Measurements from ENCODE around the gene LITAF. TPM values are rescaled to one million over a fixed set of nuclear protein-coding genes. Genes with fewer than 3 reads are reported as not detected.

The LITAF gene
- total and polyA plus RNA-seq, 12 donors, result 17.3 to 83.2 (median 51.3) TPM

GRCh38 chr16:11589198-11589550 lies 2.5 kb upstream of the LITAF start:
- Histone ChIP-seq H3K27me3 (no peaks in the 10 kb centered on the region), H3K9me3 (replicated peaks in 1 of 3) (no peaks in the 10 kb centered on the region), H3K36me3 (replicated peaks in 1 of 2) (no peaks in the 10 kb centered on the region), H3K27ac (no peak overlapping the region), H3K4me3 (no peak overlapping the region), H3K4me1 (replicated peaks in 1 of 2) (peaks cover 6 to 16% of the 10 kb centered on the region in 2 donors)
- DNase-seq, result no peak
- 92 to 98% (median 95%) methylated on average over 1 of the region's 1 CpG for WGBS, 4 donors
- TF ChIP-seq POLR2A (IDR thresholded peaks at IDR 0.05) (no peak), CTCF (IDR thresholded peaks at IDR 0.05) (no peak)
- intact Hi-C loops (cut with DNase I), result no loop called here

DNA sequence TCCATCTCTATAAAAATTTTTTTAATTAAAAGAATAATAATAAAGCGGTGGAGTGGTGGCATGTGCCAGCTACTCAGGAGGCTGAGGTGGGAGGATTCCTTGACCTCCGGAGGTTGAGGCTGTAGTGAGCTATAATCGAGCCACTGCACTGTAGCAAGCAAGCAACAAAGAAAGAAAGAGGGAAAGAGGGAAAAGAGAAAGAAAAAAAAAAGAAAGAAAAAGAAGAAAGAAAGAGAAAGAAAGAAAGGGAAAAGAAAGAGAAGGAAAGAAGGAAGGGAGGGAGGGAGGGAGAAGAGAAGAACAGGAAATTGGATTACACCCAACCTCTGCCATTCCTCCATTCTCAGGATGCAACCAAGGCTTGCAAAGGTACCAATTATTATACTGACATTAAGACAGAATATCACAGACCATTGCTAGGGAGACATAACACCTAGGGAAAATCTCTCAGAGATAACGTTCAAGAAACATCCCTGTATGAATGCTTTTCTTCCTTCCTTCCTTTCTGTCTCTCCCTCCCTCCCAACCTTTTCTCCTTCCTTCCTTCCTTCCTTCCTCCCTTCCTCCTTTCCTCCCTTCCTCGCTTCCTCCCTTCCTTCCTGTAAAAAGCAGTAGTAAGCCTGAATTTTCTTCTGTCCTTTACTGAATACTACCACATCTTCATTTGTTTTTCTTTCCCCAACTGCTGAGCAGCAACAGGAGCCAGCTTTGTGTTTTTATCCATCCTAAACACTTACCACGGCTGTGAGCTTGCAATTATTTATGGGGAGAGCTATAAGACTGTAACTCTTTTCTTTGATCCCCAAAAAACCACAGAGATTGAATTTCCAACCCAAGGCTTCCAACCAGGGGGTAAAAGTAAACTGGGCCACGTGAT lies 1.8 kb upstream of the LITAF start:
- TF ChIP-seq POLR2A (IDR thresholded peaks at IDR 0.05) (no peak), CTCF (IDR thresholded peaks at IDR 0.05) (no peak)
- Histone ChIP-seq H3K27ac (no peak overlapping the region), H3K9me3 (replicated peaks in 1 of 3) (no peaks in the 10 kb centered on the region), H3K36me3 (replicated peaks in 1 of 2) (no peaks in the 10 kb centered on the region), H3K27me3 (no peaks in the 10 kb centered on the region), H3K4me1 (replicated peaks in 1 of 2) (peaks cover 6 to 23% of the 10 kb centered on the region in 2 donors), H3K4me3 (no peak overlapping the region)
- 74 to 82% (median 79%) methylated on average over 7 of the region's 7 CpGs for WGBS, 4 donors
- intact Hi-C loops (cut with DNase I), result no loop called here
- no peak for DNase-seq

- H3K27me3 ChIP-seq, result no peaks in the 10 kb centered on the region
- intact Hi-C loops (cut with DNase I), result no loop called here
These were observed 1.0 kb upstream of the LITAF start for GRCh38 chr16:11587643-11588247.

More at GRCh38 chr16:11587643-11588247, 1.0 kb upstream of the LITAF start:
- peaks cover 6 to 28% of the 10 kb centered on the region in 2 donors for H3K4me1 ChIP-seq (replicated peaks in 1 of 2)
- no peaks in the 10 kb centered on the region for H3K36me3 ChIP-seq (replicated peaks in 1 of 2)
- no peak for TF ChIP-seq CTCF (IDR thresholded peaks at IDR 0.05)
- H3K9me3 ChIP-seq (replicated peaks in 1 of 3), result no peaks in the 10 kb centered on the region
- H3K27ac ChIP-seq, result peak overlapping the region in 3 of 5 donors; percentile 81 to 96 (median 90)
- peak overlapping the region in 1 of 4 donors; percentile 89 for H3K4me3 ChIP-seq
- DNase-seq, result no peak
- 63 to 83% (median 79%) methylated on average over 10 to 14 of the region's 14 CpGs for WGBS, 4 donors

Measured in adrenal gland (tissue), 12 donors.